Measurements from ENCODE around the gene SPTLC1.

DNA sequence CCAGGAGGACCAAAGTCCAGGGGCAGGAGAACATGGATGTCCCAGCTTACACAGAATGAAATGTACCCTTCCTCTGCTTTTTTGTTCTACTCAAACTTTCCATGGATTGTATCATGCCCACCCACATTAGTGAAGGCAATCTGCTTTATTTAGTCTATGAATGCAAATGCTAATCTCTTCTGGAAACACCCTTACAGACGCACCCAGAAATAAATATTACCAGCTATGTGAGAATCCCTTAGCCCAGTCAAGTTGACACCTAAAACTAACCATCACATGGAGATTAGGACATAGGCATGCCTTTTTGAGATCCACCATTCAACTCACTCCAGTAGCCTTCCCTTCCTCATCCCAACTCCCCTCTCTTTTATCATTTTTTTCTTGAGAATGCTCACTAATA lies 6.1 kb upstream of the SPTLC1 start:
- TF ChIP-seq ZNF274 (IDR thresholded peaks at IDR 0.05; ENCODE audit: insufficient read depth, insufficient read length) (no peak), MXI1 (IDR thresholded peaks at IDR 0.05; ENCODE audit: low read depth, low read length) (no peak), LARP7 (IDR thresholded peaks at IDR 0.05) (no peak), JUND (IDR thresholded peaks at IDR 0.05; ENCODE audit: low read depth, low read length) (no peak), NFIC (IDR thresholded peaks at IDR 0.05; ENCODE audit: low read depth, low read length) (no peak), ZZZ3 (IDR thresholded peaks at IDR 0.05; ENCODE audit: control insufficient read depth, insufficient read length, low read depth) (no peak), POLR2AphosphoS5 (IDR thresholded peaks at IDR 0.05; ENCODE audit: low read length) (no peak), POLR2A (IDR thresholded peaks at IDR 0.05; ENCODE audit: low read depth, low read length) (no peak)
- TF ChIP-seq, protein P1, sequence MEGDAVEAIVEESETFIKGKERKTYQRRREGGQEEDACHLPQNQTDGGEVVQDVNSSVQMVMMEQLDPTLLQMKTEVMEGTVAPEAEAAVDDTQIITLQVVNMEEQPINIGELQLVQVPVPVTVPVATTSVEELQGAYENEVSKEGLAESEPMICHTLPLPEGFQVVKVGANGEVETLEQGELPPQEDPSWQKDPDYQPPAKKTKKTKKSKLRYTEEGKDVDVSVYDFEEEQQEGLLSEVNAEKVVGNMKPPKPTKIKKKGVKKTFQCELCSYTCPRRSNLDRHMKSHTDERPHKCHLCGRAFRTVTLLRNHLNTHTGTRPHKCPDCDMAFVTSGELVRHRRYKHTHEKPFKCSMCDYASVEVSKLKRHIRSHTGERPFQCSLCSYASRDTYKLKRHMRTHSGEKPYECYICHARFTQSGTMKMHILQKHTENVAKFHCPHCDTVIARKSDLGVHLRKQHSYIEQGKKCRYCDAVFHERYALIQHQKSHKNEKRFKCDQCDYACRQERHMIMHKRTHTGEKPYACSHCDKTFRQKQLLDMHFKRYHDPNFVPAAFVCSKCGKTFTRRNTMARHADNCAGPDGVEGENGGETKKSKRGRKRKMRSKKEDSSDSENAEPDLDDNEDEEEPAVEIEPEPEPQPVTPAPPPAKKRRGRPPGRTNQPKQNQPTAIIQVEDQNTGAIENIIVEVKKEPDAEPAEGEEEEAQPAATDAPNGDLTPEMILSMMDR (IDR thresholded peaks at IDR 0.05 in 2 of 3, conservative IDR thresholded peaks at IDR 0.05 in 1 of 3; ENCODE audit: control insufficient read depth in 2 of 3, extremely low read depth in 1 of 3, insufficient read depth in 1 of 3, low read depth in 3 of 3, low read length in 3 of 3): no peak
- TF ChIP-seq, protein P2, sequence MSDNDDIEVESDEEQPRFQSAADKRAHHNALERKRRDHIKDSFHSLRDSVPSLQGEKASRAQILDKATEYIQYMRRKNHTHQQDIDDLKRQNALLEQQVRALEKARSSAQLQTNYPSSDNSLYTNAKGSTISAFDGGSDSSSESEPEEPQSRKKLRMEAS (IDR thresholded peaks at IDR 0.05; ENCODE audit: low read depth, low read length): no peak

Data from GM12878 (cell line).